ENCODE results near the gene SLC22A2.
"Not testable (repeated sequence)": the region's sequence is repeated elsewhere in the genome, so short reads cannot be mapped to it uniquely, and the experiment has no call there.

The SLC22A2 gene

GRCh38 chr6:160258346-160259142 lies at the start of gene SLC22A2:
TSS of gene SLC22A2 (minus strand) at chr6:160258821. CDS start at chr6:160258757, 64 bp downstream.
- DNase-seq (ENCODE audit: low spot score), result no peak

GRCh38 chr6:160305926-160306713 lies 47.5 kb upstream of the SLC22A2 start:
- DNase-seq (ENCODE audit: low spot score), result no peak

- no peak for DNase-seq (ENCODE audit: low spot score)
Measured at GRCh38 chr6:160303806-160304205, 45.2 kb upstream of the SLC22A2 start.

- not testable (repeated sequence) for DNase-seq (ENCODE audit: low spot score)
Measured at GRCh38 chr6:160302431-160303082, 43.9 kb upstream of the SLC22A2 start.

- no peak for DNase-seq (ENCODE audit: low spot score)
Measured at GRCh38 chr6:160301339-160301738, 42.7 kb upstream of the SLC22A2 start.

GRCh38 chr6:160300076-160300695 lies 41.6 kb upstream of the SLC22A2 start:
- no peak for DNase-seq (ENCODE audit: low spot score)

GRCh38 chr6:160299559-160299958 lies 40.9 kb upstream of the SLC22A2 start:
- DNase-seq (ENCODE audit: low spot score), result no peak

GRCh38 chr6:160298121-160298520 lies 39.5 kb upstream of the SLC22A2 start:
- no peak for DNase-seq (ENCODE audit: low spot score)

- DNase-seq (ENCODE audit: low spot score), result no peak
Measured at GRCh38 chr6:160297310-160297709, 38.7 kb upstream of the SLC22A2 start.

- DNase-seq (ENCODE audit: low spot score), result no peak
Measured at GRCh38 chr6:160293844-160294243, 35.2 kb upstream of the SLC22A2 start.

GRCh38 chr6:160285541-160286105 lies 27.0 kb upstream of the SLC22A2 start:
- DNase-seq (ENCODE audit: low spot score), result no peak

- DNase-seq (ENCODE audit: low spot score), result no peak
Measured at GRCh38 chr6:160284575-160284974, 26.0 kb upstream of the SLC22A2 start.

GRCh38 chr6:160282444-160282843 lies 23.8 kb upstream of the SLC22A2 start:
- DNase-seq (ENCODE audit: low spot score), result no peak

GRCh38 chr6:160279850-160280249 lies 21.2 kb upstream of the SLC22A2 start:
- DNase-seq (ENCODE audit: low spot score), result no peak

- DNase-seq (ENCODE audit: low spot score), result no peak
Measured at GRCh38 chr6:160278786-160279310, 20.2 kb upstream of the SLC22A2 start.

- DNase-seq (ENCODE audit: low spot score), result no peak
Measured at GRCh38 chr6:160278311-160278710, 19.7 kb upstream of the SLC22A2 start.

GRCh38 chr6:160277546-160277945 lies 18.9 kb upstream of the SLC22A2 start:
- no peak for DNase-seq (ENCODE audit: low spot score)

GRCh38 chr6:160277144-160277543 lies 18.5 kb upstream of the SLC22A2 start:
- no peak for DNase-seq (ENCODE audit: low spot score)

GRCh38 chr6:160276126-160276525 lies 17.5 kb upstream of the SLC22A2 start:
- no peak for DNase-seq (ENCODE audit: low spot score)

- DNase-seq (ENCODE audit: low spot score), result no peak
Measured at GRCh38 chr6:160275511-160276003, 16.9 kb upstream of the SLC22A2 start.

GRCh38 chr6:160274871-160275510 lies 16.4 kb upstream of the SLC22A2 start:
- DNase-seq (ENCODE audit: low spot score), result no peak

Data from activated CD4-positive, alpha-beta T cell treated with anti-CD3 and anti-CD28 coated beads, Interleukin-2, Interleukin-4, amounts not matched to agents 100 ng/mL and 50 ng/mL, durations not matched to agents 16 hours and 8 hours (primary cell).